CD4-positive, alpha-beta T cell treated with Interleukin-17A for 1 hour (primary cell): ENCODE data around the gene CTSH.

ENCODE experiments used
- DNase-seq: peaks from one replicate; pipeline ENCODE4 v3.0.0-alpha.2; 2020

Gene CTSH, protein sequence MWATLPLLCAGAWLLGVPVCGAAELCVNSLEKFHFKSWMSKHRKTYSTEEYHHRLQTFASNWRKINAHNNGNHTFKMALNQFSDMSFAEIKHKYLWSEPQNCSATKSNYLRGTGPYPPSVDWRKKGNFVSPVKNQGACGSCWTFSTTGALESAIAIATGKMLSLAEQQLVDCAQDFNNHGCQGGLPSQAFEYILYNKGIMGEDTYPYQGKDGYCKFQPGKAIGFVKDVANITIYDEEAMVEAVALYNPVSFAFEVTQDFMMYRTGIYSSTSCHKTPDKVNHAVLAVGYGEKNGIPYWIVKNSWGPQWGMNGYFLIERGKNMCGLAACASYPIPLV

GRCh38 chr15:78944669-78945407 is at the start of gene CTSH:
Gene CTSH (minus strand): TSS chr15:78945046. CDS start chr15:78944981, 65 bp downstream.
- peak; percentile 84 for DNase-seq

DNA sequence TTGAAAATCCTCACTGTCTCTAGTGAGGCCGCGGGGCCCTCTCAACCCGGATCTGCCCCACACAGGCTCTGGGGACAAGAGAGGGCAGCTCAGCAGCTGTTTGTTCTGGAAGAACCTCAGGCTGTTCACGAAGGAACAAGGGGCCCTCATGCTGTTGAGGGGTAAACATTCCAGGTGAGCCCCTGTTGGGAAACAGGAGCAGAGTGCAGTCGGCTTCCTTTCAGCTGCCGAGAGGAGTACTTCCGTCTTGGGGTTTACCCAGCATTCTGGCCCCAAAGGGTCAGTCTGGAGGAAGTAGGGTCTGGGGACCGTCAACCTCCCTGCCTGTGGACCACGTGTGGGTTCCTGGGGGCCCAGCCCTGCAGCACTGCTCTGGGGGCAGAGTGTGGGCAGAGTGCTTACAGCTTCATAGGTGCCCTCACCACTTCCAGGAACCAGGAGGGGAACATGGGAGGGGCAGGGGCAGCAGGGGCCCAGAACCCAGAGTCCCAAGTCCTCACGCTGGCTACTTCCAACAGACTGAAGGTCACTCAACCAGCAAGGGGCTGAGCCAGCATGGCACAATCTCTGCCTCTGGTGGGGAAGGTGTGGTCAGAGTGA is 49.2 kb upstream of the CTSH start:
- DNase-seq, result no peak

GRCh38 chr15:78993257-78993930 is 48.5 kb upstream of the CTSH start:
- no peak for DNase-seq

DNA sequence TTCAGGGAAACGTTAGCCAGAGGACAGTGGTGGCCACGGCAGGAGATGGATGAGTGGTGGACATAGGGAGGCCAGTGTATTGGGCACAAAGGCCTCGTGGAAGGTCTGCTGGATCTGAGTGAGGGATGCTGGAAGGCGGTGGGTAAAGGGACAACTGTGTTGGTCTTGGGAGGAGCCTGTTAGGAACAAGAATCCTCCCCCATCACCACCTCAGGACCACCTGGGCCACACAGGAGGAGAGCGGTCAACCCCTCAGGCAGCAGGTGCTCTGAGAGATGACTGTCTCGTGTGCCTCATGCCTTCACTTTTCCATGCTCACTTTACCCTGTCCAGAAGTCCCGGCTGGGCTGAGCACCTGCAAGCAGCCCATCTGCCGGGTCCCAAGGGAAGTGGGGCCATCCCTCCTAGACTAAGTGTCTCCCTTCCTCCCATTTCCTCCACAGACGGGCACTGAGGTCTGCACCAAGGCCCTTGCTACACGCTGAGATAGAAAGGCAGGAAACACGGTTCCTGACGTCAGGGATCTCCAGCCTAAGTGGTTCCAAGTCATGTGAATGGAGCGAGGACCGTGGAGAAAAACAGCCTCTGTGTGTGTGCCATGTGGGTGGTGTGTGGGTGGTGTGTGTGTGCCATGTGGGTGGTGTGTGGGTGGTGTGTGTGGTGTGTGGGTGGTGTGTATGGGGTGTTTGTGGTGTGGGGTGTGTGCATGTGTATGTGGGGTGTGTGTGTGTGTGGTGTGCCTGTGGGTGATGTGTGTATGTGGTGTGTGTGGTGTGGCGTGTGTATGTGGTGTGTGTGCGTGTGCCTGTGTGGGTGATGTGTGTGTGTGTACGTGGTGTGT is 47.8 kb upstream of the CTSH start:
- DNase-seq, result no peak

GRCh38 chr15:78991879-78992278 is 47.0 kb upstream of the CTSH start:
- no peak for DNase-seq

GRCh38 chr15:78991476-78991875 is 46.6 kb upstream of the CTSH start:
- DNase-seq, result no peak

DNA sequence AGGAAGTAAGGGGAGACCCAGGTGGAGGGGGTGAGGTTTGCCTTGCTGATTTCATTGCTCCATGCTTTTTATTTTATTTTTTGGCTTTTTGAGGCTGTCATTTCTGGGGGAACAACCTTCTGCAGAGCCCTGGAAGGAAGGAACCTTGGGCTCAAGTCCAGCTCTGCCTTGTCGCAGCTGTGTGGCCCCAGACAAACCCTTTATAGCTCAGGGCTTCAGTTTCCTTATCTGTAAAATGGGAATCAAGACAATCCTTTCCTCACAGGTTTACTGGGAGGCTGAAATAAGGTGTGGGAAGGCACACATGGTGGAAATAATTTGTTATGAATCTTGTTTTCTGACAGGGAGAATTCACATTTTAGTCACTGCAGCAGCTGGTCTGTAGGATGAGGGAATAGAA is 45.4 kb upstream of the CTSH start:
- no peak for DNase-seq

DNA sequence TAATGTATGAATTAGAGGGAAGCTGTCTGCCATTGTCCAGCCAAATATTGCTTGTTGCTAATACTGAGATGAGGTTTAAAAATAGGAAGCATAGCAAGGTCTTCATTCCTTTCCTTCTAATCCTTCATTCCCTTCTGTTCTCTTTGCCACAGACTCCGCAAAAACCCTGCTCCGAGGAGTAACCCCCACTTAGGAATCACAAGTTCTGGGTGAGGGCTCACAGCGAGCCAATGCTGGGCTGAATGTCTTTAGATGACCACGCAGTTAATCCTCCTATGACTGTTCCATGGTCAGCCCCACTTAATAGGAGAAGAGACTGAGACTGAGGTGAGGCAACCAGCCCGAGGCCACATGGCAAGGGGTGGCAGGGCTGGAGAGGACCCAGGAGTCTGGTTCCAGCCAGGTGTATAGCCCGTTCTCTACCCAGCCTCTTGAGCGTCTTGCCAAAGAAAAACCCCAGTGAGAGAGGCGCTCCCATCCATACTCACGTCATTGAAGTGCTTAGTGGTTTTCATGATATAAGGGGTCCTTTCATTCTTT is 44.9 kb upstream of the CTSH start:
- DNase-seq, result no peak

DNA sequence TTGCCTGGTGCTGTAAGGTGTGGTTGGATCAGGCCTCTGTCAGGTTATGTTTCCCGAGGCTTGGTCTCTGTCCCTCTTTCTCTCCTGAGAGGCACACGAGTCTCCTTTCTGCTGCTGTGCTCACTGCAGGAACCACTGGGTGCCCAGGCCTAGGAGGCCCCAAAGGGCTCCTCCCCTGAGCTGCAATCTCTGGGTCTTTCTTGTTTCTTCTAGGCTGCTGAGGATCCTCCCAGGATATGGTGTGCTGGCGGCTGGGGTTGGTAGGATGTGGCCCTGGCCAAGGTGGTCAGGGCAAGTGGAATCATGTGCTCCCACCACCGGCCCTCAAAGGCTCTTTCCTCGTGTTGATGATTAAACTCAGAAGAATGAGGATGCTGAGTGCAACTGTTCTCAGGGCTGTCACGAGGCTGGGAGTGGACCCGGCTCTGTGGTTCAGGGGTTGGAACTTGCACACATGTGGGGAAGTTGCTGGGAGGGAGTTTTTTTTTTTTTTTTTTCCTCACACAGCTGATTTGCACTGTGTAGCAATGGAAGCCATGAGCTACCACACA is 43.6 kb upstream of the CTSH start:
- peak; percentile 18 for DNase-seq

DNA sequence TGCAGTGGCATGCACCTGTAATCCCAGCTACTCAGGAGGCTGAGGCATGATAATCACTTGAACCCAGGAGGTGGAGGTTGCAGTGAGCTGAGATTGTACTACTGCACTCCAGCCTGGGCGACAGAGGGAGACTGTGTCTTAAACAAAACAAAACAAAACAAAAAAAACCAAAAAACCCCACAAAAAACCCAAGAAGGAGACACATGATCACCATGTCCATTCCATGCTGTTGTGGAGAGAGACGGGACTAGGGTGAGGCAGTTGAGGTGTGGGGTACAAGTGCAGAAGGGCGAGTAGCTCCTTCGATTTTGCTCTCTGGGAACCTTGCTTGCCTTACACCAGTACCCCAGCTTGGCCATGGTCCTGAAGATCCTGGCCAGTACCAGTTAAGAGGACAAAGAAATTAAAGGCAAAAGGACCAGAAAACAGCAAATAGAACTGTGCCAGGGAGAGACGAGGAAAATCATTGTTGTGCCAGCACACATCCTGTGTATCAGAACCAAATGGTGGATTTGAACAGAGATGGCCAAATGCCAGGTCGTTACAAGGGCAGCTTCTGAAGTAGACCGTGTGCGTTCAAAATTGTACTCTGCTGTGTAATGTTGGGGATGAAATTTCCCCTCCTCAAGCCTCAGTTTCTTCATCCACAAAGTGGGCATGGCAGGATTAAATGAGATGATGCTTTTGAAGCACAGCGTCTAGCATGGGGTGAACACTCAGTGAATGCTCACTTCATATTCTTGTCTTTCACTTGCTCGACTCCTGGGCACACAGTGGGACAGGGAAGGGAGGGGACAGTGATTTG is 42.9 kb upstream of the CTSH start:
- no peak for DNase-seq

DNA sequence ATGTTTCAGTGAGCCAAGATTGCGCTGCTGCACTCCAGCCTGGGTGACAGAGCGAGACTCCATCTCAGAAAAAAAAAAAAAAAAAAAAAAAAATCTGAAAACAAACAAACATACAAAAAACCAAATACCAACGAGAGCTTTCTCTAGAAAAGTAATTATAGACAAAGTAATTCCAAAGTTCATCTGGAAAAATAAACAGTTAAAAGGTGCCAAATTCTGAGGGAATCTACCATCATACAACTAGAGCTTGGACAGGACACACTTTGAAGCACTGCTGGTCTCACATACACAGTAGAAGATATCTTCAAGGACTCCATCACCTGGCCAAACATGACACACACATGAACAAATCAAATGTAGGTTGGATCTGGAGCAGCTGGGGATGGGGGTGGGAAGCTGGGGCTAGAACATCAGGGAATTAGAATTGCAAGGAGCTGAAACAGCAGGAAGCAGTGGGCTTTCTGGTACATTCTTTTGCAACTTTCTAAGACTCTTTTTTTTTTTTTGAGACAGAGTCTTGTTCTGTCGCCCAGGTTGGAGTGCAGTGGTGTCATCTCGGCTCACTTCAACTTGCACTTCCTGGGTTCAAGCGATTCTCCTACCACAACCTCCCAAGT is 41.1 kb upstream of the CTSH start:
- no peak for DNase-seq

GRCh38 chr15:78984041-78984440 is 39.2 kb upstream of the CTSH start:
- no peak for DNase-seq

DNA sequence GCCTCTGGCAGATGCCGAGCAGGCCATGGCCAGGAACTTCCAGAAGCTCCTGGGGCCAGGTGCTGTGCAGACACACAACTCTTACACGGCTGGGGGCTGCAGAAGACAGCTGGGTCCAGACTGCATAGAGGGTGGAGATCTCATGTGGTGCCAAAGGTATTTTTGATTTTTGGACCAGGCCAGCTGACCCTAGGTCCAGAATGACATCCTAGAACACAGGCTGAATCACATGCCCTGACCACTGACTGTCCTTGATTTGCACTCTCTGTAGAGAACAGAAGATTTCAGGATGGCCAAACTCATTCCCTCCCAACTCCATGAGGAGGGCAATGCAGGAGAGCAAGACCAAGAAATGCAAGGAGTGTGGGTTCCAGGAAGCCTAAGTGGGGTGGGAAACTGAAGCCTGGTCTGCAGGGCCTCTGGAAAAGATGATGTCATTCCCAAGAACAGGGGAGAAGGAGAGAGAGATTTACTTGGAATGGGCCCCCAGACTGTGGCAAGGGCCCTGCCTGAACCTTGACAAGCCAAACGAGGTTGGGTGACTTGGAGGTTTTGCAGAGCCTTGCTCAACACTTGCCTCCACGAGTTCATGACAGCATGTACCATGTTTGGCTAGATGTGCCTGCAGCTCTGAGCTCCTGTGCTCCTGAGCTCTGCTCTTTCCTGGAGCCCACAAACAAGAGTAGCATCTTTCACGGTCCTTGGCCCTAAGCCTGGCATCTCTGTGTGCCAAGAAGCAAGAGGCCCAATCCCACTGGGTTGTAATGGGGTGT is 38.5 kb upstream of the CTSH start:
- DNase-seq, result no peak

GRCh38 chr15:78982736-78983135 is 37.9 kb upstream of the CTSH start:
- DNase-seq, result no peak

GRCh38 chr15:78981532-78982313 is 36.9 kb upstream of the CTSH start:
- no peak for DNase-seq

GRCh38 chr15:78979456-78980320 is 34.8 kb upstream of the CTSH start:
- peak; percentile 51 for DNase-seq

- DNase-seq, result no peak
These were observed 33.8 kb upstream of the CTSH start for GRCh38 chr15:78978601-78979179.
